ENCODE results near the gene SAV1.
"Not testable (repeated sequence)": the region's sequence is repeated elsewhere in the genome, so short reads cannot be mapped to it uniquely, and the experiment has no call there.

The SAV1 gene

DNA sequence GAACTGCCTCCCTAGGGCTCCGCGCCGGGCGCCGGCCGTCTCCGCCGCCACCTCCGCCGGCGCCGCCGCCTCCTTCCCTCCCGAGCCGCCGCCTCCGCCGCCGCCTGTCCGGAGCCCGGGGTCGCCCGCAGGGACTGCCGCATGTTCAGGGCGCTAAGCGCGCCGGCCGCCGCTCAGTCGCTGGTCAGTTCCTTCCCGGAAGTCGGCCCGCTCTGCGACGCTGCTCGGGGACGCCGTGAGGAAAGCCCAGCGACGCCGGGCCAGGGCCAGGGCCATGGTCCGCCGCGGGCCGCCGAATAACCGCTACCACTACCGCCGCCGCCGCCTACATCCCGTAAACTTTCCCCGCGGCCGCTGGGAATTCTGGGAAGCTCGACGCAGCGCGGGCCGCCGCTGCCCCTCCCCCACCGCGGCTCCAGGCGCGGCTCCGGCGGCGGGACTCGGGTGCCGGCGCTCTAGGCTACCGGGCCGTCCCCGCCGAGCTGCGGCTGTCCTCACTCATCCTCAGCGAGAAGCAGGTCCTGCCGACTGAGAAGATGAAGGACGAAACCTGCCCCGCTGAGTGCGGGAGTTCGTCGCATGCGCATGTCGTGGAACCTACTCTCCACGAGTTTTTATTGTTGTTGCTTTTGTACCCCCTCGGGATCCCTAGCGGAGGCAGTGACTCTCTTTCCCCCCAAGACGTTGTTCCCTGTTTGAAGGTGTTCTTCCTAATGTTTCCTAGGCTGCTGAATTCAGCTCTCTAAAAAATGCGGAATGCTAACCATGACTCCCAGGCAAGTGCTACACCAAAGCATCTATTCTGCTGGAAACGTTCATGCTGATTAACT is at the start of gene SAV1:
SAV1 (minus strand) TSS at position 311 of the 830 bp plus-strand sequence. CDS start 339 bp downstream, outside the sequence.
- peak; percentile 89 for DNase-seq (ENCODE audit: low spot score)

DNA sequence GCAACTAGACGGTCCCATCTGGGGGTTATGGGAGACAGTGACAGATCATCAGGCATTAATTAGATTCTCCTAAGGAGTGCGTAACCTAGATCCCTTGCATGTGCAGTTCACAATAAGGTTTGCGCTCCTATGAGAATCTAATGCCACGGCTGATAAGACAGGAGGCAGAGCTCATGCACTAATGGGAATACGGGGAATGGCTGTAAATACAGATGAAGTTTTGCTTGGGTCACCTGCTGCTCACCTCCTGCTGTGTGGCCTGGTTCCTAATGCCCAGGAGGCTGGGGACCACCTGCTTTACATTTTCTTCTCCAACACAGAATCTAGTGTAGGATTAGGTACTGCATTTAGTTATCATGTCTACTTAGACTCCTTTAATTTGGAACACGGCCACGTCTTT is 49.7 kb upstream of the SAV1 start:
- no peak for DNase-seq (ENCODE audit: low spot score)

DNA sequence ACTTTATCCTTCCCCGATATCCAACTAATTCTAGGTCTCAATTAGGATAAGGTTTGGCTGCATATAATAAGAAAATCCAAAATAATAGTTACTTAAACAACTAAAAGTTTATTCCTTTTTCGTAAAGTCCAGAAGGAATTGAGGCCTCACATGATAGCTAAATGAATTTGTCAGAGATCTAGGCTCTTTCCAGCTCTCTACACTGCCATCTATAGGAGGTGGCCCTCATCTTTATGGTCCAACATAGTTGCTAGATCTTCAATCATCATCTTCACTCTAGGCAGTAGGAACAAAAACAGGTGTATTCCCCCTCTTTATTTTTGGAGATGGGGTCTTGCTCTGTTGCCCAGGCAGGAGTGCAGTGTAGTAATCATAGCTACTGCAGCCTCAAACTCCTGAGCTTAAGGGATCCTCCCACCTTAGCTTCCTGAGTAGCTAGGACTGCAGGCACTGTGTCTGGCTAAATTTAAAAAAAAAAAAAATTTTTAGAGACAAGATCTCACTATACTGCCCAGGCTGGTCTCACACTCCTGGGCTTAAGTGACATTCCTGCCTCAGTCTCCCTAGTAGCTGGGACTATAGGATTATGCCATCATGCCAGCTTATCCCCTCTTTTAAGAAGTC is 46.5 kb upstream of the SAV1 start:
- DNase-seq (ENCODE audit: low spot score): peak; percentile 40

DNA sequence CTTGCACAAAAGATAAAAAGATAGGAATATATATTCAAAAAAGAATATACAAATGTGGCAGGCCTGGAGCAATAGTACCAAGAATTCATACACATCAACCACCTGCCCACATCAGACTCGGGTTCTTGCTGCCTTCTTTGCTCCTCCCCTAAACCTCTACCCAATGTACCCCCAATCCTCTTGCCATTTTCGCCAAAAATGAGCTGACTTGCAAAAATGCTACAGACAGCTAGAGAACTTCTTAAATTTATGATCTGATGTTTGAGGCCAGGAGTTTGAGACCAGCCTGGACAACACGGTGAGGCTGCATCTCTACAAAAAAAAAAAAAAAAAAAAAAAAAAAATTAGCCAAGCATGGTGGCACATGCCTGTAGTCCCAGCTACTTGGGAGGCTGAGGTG is 42.9 kb upstream of the SAV1 start:
- DNase-seq (ENCODE audit: low spot score): no peak

DNA sequence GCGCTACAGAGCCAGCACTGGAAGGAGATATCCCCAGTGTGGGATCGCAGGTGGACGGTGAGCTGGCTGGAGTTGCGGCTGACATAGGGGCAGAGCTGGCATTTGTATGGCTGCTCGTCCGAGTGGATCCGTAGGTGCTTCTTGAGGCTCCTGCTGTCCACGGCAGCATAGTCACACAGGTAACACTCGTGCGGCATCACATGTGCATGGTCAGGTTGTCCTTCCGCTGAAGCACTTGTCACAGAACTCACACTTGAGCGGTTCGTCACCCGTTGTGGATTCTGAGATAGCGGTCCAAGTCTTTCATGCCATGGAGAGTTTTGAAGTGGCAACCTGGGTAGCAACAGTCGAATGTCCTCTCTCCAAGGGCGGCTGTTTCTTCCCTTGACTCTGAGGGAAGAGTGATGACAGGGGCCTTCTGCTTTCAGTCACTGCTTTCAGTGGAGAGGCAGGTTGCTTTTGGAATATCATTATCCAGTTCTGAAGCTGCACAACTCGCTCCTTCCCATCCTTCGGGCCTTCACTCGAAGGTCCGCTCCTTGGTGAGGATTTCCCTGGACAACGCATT is 37.0 kb upstream of the SAV1 start:
- DNase-seq (ENCODE audit: low spot score): no peak

DNA sequence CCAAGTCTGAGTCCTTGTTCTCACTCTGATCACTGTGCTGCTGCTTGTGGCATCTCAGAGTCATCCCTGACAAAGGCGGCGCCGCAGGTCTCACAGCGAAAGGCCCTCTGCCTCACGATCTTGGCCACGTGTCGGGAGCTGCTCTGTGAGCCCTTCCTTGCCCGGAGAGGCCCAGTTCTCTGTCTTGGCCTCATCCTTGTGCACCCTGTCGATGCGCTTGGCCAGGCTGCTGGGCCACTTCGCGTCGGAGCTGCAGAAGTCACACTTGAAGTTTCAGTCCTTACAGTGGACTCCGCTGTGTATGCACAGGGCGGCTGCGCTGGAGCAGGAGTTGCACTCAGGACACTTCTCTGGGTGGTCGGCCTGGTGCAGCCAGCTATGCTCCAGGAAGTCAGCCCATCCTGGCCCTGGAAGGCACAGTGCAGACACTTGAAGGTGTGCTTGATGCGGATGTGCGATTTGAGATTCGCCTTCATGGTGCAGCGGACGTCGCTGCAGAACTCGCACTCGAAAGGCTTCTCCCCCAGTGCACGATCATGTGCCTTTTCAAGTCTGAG is 36.4 kb upstream of the SAV1 start:
- DNase-seq (ENCODE audit: low spot score): no peak

DNA sequence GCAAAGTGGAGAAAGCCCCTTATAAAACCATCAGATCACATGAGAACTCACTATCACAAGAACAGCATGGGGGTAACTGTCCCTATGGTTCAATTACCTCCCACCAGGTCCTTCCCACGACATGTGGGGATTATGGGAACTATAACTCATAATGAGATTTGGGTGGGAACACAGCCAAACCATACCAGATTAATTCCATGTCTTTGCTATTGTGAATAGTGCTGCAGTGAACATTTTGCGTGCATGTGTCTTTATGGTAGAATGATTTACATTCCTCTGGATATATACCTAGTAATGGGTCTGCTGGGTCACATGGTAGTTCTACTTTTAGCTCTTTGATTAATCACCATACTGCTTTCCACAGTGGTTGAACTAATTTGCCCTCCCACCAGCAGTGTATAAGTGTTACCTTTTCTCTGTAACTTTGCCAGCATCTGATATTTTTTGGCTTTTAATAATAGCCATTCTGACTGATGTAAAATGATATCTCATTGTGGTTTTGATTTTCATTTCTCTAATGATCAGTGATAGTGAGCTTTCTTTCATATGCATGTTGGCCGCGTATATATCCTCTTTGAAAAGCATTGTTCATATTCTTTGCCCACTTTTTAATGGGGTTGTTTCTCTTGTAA is 29.7 kb upstream of the SAV1 start:
- no peak for DNase-seq (ENCODE audit: low spot score)

DNA sequence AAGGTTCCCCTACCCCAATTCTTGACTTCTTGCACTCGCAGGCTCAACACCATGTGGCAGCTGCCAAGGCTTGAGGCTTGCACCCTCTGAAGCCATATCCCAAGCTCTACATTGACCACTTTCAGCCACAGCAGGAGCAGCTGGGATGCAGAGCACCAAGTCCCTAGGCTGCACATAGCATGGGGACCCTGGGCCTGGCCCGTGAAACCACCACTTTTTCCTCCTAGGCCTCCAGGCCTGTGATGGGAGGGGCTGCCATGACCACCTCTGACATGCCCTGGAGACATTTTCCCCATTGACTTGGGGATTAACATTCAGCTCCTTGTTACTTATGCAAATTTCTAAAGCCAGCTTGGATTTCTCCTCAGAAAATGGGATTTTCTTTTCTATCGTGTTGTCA is 26.2 kb upstream of the SAV1 start:
- not testable (repeated sequence) for DNase-seq (ENCODE audit: low spot score)

DNA sequence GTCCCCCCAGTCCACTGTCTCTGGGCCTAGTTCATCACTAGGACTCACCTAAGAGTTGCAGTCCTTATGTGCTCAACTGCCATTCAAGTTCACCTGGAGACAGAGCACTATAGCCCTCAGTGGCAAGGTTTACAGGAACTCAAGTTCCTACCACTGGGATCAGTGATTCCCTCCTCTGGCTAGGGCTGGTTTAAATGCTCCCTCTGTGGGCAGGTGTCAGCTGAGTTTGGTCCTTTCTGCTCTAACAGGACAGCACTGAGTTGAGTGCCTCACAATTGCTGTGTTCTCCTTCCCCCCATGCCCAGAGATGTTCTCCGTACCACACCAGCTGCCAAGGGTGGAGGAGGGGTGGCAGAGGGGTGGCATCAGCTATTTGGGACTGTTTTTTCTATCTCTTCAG is 20.8 kb upstream of the SAV1 start:
- no peak for DNase-seq (ENCODE audit: low spot score)

DNA sequence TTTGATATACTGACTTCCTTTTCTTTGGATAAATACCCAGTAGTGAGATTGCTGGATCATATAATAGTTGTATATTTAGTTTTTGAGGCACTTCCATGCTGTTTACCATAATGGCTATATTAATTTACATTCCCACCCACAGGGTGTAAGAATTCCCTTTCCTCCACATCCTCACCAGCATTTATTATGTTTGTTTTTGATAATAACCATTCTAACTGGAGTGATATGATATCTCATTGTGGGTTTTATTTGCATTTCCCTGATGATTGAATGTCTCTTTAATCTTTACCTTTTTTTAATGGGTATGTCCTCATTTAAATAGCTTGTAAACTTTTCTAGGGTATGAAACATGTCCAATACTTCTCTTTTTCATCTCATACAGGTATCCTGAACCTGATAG is 11.6 kb upstream of the SAV1 start:
- peak; percentile 46 for DNase-seq (ENCODE audit: low spot score)

DNA sequence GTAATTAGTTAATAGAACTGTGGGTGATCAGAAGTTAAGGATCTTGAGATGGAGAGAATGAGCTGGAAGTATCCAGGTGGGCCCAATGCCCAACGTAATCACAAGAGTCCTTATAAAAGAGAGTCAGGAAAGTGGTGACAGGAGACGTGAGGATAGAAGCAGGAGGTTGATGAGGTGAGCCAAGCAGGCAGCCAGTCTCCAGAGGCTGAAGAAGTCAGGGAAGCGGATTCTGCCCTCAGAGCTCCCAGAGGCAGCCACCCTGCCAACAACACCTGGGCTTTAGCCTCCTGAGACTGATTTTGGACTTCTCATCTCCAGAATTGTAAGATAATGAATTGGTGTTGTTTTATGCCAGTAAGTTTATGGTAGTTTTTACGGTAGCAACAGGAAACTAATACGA is 10.1 kb upstream of the SAV1 start:
- DNase-seq (ENCODE audit: low spot score): peak; percentile 30

DNA sequence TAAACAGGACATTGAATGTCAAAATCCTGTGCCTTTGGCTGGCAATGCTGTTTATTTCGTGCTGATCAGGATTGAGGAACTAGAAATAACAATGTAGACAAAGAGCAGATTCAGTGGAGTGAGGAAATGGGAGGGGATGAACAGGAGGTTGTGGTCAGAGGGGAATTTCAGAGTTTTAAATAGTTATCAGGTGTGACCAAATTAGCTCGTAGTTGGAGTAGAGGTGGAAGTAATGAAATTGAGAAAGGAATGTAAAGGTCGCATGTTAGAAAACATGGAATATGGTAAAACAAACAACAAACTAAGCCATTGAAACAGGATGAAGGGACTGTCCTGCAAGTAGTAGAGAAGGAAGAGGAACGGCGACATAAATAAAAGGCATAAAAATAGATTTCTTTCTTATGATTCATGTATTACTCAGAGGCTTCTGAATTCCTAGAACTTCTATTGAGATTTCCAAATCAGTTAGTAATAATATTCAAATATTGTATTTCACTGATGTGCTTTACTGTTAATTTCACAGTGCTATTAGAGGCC is 9.5 kb upstream of the SAV1 start:
- peak; percentile 80 for DNase-seq (ENCODE audit: low spot score)

DNA sequence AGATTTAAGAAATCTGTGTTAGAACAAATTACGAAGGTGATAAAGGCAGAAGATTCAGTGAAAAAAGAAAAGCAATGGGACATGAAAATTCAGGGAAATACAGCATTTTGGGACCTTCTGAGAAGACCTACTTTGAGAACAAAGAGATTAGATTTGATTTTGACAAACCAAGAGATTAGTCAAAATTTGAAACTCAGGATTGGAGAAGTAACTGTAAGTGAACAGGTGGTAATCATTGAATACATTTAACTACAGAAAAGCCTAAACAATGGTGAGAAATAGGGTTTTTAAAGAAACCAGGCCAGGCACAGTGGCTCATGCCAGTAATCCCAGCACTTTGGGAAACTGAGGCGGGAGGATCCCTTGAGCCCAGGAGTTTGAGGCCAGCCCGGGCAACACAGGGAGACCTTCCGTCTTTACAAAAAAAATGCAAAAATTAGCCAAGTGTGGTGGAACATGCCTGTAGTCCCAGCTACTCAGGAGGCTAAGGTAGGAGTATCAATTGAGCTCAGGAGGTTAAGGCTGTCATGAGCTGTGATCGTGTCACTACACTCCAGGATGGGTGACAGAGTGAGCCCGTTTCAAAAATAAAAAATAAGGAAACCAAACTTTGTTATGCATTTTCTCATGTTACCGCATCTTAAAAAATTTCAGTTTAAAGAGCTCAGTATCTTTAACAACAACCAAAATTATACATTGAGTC is 8.9 kb upstream of the SAV1 start:
- no peak for DNase-seq (ENCODE audit: low spot score)

DNA sequence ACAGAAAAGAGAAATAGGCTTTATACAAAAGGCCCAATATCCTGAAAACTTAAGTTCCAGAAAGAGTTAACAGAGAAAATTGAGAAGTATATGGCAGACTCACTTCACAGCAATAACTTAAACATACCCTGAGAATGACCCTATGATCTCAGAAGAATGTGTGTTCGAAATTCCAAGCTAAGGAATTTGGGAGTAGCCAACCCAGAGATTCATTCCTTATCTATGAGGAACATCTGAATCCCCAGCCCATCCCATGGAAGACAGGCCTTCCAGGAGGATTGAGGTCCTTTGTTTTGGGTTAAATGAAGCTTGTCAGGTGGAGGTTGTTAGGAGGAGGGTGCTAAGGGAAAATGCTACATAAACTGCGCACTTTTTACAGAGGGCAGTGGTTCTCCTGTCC is 7.5 kb upstream of the SAV1 start:
- peak; percentile 62 for DNase-seq (ENCODE audit: low spot score)

DNA sequence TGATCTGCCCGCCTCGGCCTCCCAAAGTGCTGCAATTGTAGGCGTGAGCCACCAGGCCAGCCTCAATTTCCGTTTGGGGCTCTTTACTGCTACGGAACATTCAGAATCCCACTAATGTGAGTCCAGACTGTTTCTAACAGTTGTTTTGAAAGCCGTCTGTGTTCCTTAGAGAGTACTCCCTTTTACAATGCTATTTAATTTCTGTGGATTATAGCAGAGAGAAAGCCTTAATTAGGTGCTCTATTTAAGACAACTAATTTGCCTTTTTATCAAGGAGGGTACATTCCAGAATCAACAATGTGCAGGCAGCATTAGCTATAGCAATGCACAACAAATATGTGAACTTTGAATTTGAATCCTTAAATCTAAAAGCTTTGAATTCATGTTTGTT is 2.8 kb upstream of the SAV1 start:
- DNase-seq (ENCODE audit: low spot score): no peak

DNA sequence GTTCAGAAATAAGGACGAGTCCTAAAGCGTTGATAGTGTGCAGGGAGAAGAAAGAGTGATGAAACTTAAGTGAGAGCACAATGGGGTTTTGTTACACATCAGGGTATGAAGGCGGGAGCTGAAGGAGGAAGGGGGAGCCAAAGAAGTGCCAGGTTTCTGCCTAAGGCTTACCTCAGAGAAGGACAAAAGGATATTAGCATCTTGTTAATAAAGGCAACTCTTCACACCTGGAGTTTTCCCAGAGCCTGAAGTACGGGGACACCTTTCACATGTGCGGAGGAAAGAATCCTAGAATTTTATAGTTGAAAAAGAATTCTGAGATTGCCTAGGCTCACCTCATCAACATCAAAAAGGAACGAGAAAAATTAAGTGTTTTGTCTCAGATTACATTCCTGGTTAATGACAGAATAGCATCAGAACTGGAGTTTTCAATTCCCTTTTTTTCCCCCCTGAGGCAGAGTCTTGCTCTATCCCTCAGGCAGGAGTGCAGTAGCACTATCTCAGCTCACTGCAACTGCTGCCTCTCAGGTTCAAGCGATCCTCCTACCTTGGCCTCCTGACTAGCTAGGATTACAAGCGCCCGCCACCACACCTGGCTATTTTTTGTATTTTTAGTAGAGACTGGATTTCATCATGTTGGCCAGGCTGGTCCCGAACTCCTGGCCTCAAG is 2.2 kb upstream of the SAV1 start:
- DNase-seq (ENCODE audit: low spot score): no peak

DNA sequence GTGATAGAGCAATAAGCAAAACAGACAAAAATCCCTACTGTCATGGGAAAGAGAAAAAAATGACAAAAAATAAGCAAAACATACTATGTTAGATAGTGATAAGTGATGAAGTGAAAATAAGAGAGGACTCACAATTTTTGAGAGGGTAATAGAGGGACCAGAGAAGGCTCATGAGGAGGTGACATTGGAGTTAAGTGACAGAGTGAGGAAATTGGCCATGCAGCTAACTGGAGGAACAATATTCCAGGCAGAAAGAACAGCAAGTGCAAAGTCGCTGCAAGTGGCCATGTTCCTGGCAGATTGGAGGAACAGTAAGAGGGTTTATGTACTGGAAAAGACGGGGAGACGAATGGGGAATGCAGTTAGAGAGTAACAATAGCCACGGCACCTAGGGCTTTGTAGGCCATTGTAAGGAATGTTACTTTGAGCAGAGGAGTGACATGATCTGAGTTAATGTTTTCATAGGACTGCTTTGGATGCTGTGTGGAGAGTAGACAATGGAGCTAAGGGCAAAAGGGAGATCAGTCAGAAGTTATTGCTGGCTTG is 1.4 kb upstream of the SAV1 start:
- no peak for DNase-seq (ENCODE audit: low spot score)

DNA sequence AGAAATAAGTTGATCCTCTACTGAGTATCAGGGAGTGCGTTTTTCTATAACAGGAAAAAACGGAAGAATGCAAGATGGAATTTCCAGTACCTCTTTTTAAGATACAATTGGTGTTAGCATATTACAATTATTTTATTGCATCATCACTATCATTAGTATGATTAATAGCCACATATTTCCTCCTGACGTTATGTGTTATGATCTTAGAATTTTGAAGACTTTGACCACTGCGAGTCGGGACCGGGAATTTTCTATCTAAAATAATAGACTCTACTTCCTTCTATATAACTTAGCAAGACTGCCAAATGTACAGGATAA is 679 bp upstream of the SAV1 start:
- no peak for DNase-seq (ENCODE audit: low spot score)

DNA sequence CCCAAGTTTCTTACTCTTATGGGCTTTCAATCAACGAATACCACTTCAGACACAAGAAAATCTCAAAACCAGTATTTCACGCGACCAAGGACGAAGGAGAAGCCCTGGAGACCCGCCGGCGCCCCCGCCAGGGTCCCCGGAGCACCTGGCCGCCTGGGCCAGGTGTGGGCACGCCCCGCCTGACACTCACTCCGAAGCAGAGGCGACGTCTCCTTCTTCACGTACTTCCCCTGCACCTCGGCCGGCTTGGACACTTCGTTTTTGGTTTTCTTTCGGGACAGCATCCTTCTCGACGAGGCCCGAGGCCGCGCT is 466 bp downstream of the SAV1 start:
- DNase-seq (ENCODE audit: low spot score): peak; percentile 45

DNA sequence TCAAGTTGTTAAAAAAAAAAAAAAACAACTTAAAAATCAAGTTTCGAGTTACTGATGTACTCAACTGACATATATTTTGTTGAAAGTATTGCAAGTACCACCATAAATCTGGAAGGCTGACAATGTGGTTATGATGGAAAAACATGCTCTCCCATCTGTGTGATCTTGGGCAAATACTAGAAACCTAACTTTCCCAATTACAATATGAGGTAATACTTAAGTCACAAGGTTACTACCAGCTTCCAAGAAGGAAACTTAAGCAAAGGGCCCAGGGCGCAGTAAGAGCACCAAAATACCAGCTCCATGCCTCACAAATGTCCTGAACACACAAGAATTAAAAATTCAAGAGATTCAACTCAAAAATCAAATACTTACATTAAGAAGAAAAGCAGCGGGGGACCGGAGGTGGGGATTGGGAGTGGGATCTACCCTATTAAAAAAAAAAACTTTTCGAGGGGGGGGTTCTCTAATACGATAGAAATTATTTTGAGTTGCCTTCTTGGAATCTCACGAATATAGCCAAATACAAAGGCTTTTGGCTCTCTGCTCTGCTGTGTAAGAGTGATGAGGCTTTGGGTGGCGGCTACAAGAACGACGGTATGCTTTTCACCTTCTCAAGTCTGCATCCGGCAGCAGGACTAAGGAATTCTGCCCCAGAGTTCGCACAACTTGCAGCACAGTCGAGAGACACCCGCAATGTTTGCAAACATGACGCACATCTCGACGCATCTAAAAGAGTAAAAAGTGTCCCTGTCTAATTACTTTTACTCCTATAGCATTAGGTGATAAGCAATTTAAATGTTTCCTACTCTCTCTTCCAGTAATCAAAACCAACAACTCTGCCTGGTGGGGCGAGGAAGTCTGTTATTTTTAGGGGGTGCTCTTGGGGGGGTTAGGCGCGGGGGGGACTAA is 1.1 kb downstream of the SAV1 start:
- peak; percentile 51 for DNase-seq (ENCODE audit: low spot score)
